BJ (cell line): ENCODE measurements around the gene SLC7A6OS. TPM values are rescaled to one million over a fixed set of nuclear protein-coding genes. Genes with fewer than 3 reads are reported as not detected.

Experiments
- CTCF ChIA-PET: fragments of 350-600 bp; formaldehyde crosslinking; extraction: SDS; loops from one replicate; lab custom pipeline; 2021; ENCODE audit warnings: antibody characterized with exemption, inconsistent platforms; lab: Yijun Ruan, JAX
- POLR2A ChIA-PET: fragments of 300-600 bp; sonication (Branson Sonifier 250); formaldehyde crosslinking; extraction: SDS; loops from one replicate; lab custom pipeline; 2021; ENCODE audit warnings: antibody characterized with exemption; lab: Charles Lee
- DNase-seq: peaks from one replicate; pipeline ENCODE4 v3.0.0-alpha.2; 2011; ENCODE audit warnings: low read depth
- H3K27me3 ChIP-seq: 2 replicates; pipeline ENCODE4 v1.6.0; 2011; ENCODE audit warnings: low read length; ENCODE audit not compliant: control insufficient read depth, insufficient read depth
- H3K36me3 ChIP-seq: 2 replicates; pipeline ENCODE4 v1.5.1; 2011; ENCODE audit warnings: low read length; ENCODE audit not compliant: control insufficient read depth, insufficient read depth
- H3K4me3 ChIP-seq: 2 replicates; pipeline ENCODE4 v1.5.1; 2011; ENCODE audit warnings: low read depth, mild to moderate bottlenecking, control low read depth, low read length
- CTCF ChIP-seq: IDR thresholded peaks from 2 replicates; pipeline ENCODE4 v1.5.1; 2011; ENCODE audit warnings: low read depth, mild to moderate bottlenecking, control low read depth, inconsistent platforms, low read length, moderate library complexity; ENCODE audit not compliant: insufficient read depth
- polyA plus RNA-seq: library from polyadenylated mRNA; depleted of rRNA; stranded (reverse); fragments of >200 nt; gene quantifications from 2 replicates; pipeline ENCODE4 v1.2.3, GENCODE V29; 2011

The SLC7A6OS gene
- polyA plus RNA-seq, 1 experiment: 5.3 TPM

DNA sequence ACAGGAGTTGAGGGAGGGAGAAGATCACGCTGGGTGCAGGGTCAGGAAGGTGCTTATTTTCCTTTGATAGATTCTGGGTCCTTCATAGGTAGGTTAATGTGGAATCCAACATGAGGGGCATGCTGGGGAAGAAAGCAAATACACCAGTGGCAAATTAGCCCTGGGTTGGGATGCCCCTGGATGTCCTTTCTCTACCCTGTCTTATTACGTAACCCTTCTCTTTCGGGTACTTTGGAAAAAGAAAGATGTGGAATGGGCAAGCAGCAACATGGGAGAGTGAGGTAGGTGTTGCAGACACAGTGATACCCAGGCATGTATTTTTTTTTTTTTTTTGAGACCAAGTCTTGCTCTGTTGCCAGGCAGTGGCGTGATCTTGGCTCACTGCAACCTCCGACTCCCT, 37.3 kb downstream of the SLC7A6OS start:
- CTCF ChIA-PET: interaction anchor here (1.7 to 2.2 kb wide), 2 partner anchors 10 to 12 kb away, joined by 5 to 9 read pairs; partner anchors contain the start of gene SLC7A6
- no peak for TF ChIP-seq CTCF
- no peak overlapping the region for H3K4me3 ChIP-seq
- no peaks in the 10 kb centered on the region for H3K27me3 ChIP-seq
- DNase-seq: no peak
- H3K36me3 ChIP-seq: peaks cover 8% of the 10 kb centered on the region
- POLR2A ChIA-PET: no interaction called here

DNA sequence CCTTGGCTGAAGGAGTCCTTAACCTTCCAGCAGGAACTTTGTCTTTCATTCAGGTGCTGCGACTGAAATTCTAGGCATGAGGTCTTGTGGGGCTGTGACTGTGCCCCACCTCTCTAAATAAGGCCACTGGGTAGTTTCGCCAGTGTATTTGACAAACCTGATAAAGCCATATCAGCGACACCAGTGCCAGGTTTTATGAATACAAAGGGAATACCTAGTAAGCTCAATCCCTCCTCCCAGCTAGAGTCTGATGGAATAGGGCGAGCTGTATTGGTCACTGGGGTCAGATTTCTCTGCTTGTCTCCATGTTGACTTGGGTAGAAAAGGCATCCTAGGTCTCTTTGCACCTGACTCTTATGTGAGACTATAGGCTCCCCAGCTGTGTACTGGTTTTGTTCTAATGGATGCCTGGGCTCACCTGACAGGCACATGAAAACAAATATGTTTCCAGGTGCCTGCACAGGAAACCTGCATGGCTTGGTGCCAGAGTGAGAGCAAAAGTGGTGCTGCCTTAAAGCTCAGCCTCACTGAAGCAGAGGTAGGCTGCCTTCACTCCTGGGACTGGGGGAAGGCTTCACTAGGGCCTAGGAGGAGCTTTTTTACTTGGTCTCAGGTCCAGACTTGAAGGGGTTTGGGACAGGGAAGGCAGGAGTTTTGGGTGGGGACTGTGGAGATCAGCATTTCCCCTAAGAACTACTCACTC, 38.1 kb downstream of the SLC7A6OS start:
- H3K27me3 ChIP-seq: no peaks in the 10 kb centered on the region
- ChIA-PET CTCF (interaction anchor here (0.8 to 2.2 kb wide), 3 partner anchors 11 to 57 kb away, joined by 3 to 9 read pairs (median 4); no protein-coding TSS in a partner anchor), POLR2A (no interaction called here)
- H3K4me3 ChIP-seq: no peak overlapping the region
- peaks cover 8% of the 10 kb centered on the region for H3K36me3 ChIP-seq
- DNase-seq: no peak
- TF ChIP-seq CTCF: no peak

- TF ChIP-seq CTCF: no peak
- no peak for DNase-seq
- Histone ChIP-seq H3K4me3 (no peak overlapping the region), H3K36me3 (peaks cover 8% of the 10 kb centered on the region), H3K27me3 (no peaks in the 10 kb centered on the region)
- CTCF ChIA-PET: interaction anchor here (1.0 to 1.1 kb wide), 2 partner anchors 12 to 13 kb away, joined by 3 to 4 read pairs; no protein-coding TSS in a partner anchor
- POLR2A ChIA-PET: no interaction called here
These were observed 40.4 kb downstream of the SLC7A6OS start for GRCh38 chr16:68270353-68270752.

DNA sequence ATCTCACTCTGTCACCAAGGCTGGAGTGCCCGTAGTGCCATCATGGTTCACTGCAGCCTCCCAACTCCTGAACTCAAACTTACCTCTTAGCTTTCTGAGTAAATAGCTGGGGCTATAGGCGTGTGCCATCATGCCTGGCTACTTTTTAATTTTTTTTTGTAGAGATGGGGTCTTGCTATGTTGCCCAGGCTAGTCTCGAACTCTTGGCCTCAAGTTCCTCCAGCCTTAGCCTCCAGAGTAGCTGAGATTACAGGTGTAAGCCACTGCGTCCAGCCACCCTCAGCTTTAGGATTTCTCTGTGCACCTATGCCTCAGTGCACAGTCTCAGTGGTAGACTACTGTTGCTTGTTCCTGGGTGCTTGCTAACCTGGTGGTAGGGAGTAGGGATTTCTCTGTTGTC, 41.0 kb downstream of the SLC7A6OS start:
- DNase-seq: no peak
- no peaks in the 10 kb centered on the region for H3K27me3 ChIP-seq
- TF ChIP-seq CTCF: no peak
- CTCF ChIA-PET: interaction anchor here (1.0 to 1.1 kb wide), 2 partner anchors 12 to 14 kb away, joined by 3 to 4 read pairs; no protein-coding TSS in a partner anchor
- POLR2A ChIA-PET: no interaction called here
- no peak overlapping the region for H3K4me3 ChIP-seq
- H3K36me3 ChIP-seq: peaks cover 6% of the 10 kb centered on the region

DNA sequence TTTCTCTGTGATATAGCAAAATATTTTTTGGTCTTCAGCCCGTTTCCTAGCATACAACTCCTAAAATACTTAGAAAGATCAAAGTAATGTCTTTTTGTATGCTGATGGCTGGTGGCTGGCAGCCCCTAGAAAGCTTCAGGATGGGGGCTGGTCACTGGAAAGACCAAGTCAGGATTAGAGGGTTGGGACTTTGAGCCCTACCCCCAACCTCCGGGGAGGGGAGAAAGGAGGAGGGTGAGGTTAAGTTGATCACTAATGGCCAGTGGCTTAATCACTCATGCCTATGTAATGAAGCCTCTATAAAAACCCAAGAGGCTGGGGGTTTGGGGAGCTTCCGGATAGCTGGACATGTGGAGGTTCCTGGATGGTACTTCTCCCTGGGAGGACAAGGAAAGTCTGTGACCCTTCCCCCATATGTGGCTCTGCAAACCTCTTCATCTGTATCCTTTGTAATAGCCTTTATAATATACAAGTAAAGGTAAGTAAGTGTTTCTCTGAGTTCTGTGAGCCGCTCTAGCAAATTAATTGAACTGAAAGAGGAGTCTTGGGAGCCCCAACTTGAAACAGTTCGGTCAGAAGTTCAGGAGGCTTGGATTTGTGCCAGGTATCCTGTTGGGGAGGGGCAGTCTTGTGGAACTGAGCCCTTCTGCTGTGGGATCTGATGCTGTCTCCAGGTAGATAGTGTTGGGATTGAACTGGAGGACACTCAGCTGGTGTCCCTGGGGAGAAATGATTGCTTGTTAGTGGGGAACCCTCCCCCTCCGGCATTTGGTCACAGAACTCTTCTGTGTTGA, 42.9 kb downstream of the SLC7A6OS start:
- DNase-seq: no peak
- ChIA-PET CTCF (no interaction called here), POLR2A (no interaction called here)
- no peaks in the 10 kb centered on the region for H3K27me3 ChIP-seq
- peaks cover under 1% of the 10 kb centered on the region for H3K36me3 ChIP-seq
- TF ChIP-seq CTCF: no peak
- H3K4me3 ChIP-seq: no peak overlapping the region
